SK-N-MC (cell line): ENCODE data around the gene ATP4B.

Source experiments
- DNase-seq: peaks from one replicate; pipeline ENCODE4 v3.0.0-alpha.2; 2011; ENCODE audit warnings: low read depth, low spot score
- H3K27ac ChIP-seq: fragments of 200-600 bp; sonication (generic); 2 replicates; pipeline ENCODE4 v1.5.1; 2016; ENCODE audit warnings: mixed run types
- H3K36me3 ChIP-seq: fragments of 200-600 bp; sonication (generic); 2 replicates; pipeline ENCODE4 v1.6.1; 2017; ENCODE audit warnings: antibody characterized with exemption, low read length, mixed read lengths; ENCODE audit not compliant: insufficient read depth
- H3K4me3 ChIP-seq: fragments of 200-600 bp; sonication (generic); 2 replicates; pipeline ENCODE4 v1.5.1; 2016
- H3K9ac ChIP-seq: fragments of 200-600 bp; sonication (generic); 2 replicates; pipeline ENCODE4 v1.8.0; 2017; ENCODE audit warnings: mixed run types, mixed read lengths; ENCODE audit not compliant: insufficient read length
- H3K9me3 ChIP-seq: fragments of 200-600 bp; sonication (generic); 2 replicates; pipeline ENCODE4 v1.6.1; 2017; ENCODE audit warnings: low read depth, mild to moderate bottlenecking, antibody characterized with exemption, low read length, moderate library complexity, mixed read lengths
- EZH2 ChIP-seq: fragments of 200-600 bp; sonication (generic); IDR thresholded peaks from one replicate; pipeline ENCODE4 v1.6.1; 2017; ENCODE audit warnings: antibody characterized with exemption
- FOXP2 ChIP-seq: optimal IDR thresholded peaks from 2 replicates; pipeline ENCODE3; 2011; ENCODE audit warnings: mild to moderate bottlenecking, moderate library complexity; ENCODE audit not compliant: insufficient read depth; ENCODE audit errors: extremely low read length, control extremely low read depth
- POLR2AphosphoS5 ChIP-seq: IDR thresholded peaks from 2 replicates; pipeline ENCODE4 v1.6.1; 2012; ENCODE audit warnings: mild to moderate bottlenecking, low read depth, low read length, borderline replicate concordance

Gene ATP4B

DNA sequence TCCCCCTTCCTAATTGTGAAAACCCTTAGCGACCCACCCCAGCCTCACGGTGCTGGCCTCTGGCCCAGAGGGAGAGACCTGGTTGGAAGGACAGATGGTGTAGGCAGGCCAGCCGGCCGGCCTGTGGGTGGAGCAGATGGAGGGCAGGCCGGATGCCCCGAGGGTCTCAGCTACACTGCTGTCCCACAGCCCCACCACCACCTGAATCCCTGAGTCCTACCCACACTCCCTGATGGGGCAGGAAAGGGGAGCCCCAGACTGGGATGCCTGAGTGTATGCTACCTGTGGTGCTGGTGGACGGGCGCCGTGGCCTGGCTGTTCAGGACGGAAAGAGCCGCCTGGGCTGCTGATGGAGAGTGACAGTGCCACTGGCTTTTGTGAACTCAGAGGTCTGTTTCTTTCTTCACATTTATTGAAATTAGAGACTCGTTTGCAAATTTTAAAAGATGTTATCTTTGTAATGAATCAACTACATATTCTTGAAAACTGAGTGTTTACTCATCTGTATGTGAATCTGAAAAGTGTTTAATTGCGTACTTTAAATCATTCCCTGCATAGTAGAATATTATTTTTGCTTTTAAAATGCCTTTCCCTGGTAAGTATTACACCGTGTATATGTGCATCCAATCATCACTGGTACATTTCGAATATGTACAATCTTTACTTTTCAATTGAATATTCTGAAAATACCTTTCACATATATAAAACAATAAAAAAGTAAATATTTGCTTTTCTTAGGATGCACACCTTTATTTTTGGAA, 37.8 kb downstream of the ATP4B start:
- no peak for TF ChIP-seq FOXP2
- no peak for TF ChIP-seq POLR2AphosphoS5
- no peak for TF ChIP-seq EZH2
- Histone ChIP-seq H3K9ac (no peak overlapping the region), H3K36me3 (peaks cover 40% of the 10 kb centered on the region), H3K27ac (no peak overlapping the region), H3K9me3 (no peaks in the 10 kb centered on the region), H3K4me3 (no peak overlapping the region)
- DNase-seq, result no peak

DNA sequence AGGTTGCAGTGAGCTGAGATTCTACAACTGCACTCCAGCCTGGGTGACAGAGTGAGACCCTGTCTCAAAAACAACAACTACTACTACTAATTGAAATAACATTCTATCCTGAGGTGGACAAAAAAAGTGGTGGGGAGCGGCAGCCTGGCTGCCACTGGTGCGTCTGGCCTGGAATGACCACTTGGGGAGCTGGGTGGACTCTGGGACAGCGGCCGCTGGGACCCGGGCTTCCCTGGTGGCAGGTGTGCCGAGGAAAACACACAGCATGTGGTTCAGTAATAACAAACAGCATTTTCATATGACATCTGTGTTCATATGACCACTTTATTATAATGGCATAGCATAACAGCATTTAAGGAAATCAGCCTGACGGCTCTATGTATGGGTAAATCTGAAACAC, 39.5 kb downstream of the ATP4B start:
- Histone ChIP-seq H3K27ac (no peak overlapping the region), H3K4me3 (no peak overlapping the region), H3K9me3 (no peaks in the 10 kb centered on the region), H3K36me3 (peaks cover 41% of the 10 kb centered on the region; the same call in 1 of the 2 replicates), H3K9ac (no peak overlapping the region)
- no peak for DNase-seq
- TF ChIP-seq FOXP2, result no peak
- TF ChIP-seq POLR2AphosphoS5, result no peak
- no peak for TF ChIP-seq EZH2

- Histone ChIP-seq H3K27ac (no peak overlapping the region), H3K9ac (no peak overlapping the region), H3K36me3 (peaks cover 41% of the 10 kb centered on the region; the same call in 1 of the 2 replicates), H3K9me3 (no peaks in the 10 kb centered on the region), H3K4me3 (no peak overlapping the region)
- TF ChIP-seq EZH2, result no peak
- no peak for TF ChIP-seq POLR2AphosphoS5
- TF ChIP-seq FOXP2, result no peak
- DNase-seq, result no peak
Observed at GRCh38 chr13:113617961-113618360, 40.0 kb downstream of the ATP4B start.

DNA sequence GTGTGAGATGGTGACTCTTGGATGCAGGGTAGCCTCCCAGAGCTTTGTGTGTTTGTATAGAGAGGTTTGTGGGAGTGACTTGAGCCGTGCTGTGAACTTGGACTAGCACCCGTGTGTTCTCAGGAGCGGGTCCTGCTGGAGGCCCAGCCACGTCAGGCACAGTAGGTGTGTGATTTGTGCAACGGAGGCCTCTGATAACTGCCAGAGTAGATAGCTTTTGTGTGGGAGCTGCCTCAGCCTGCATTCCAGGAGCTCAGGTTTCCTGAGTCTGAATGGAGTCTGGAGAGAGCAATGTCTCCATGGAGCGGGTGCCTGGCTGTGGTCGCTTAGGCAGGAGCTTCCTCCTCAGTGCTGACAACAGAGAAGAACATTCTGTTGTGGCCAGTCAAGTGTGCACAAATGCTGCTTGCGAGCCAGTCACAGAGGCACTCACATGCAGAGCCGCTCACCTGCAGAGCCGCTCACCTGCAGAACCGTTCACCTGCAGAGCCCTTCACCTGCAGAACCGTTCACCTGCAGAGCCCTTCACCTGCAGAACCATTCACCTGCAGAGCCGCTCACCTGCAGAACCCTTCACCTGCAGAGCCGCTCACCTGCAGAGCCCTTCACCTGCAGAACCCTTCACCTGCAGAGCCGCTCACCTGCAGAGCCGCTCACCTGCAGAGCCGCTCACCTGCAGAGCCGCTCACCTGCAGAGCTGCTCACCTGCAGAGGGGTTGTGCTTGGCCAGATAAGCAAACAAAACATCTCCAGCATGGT, 40.8 kb downstream of the ATP4B start:
- H3K27ac ChIP-seq, result no peak overlapping the region
- DNase-seq, result no peak
- no peak overlapping the region for H3K4me3 ChIP-seq
- peaks cover 41% of the 10 kb centered on the region; the same call in 1 of the 2 replicates for H3K36me3 ChIP-seq
- H3K9ac ChIP-seq, result no peak overlapping the region
- no peaks in the 10 kb centered on the region for H3K9me3 ChIP-seq
- TF ChIP-seq FOXP2 (no peak), POLR2AphosphoS5 (no peak), EZH2 (no peak)

- no peak overlapping the region for H3K27ac ChIP-seq
- no peak overlapping the region for H3K4me3 ChIP-seq
- H3K36me3 ChIP-seq, result peaks cover 48% of the 10 kb centered on the region
- no peak for DNase-seq
- H3K9ac ChIP-seq, result no peak overlapping the region
- TF ChIP-seq FOXP2 (no peak), POLR2AphosphoS5 (no peak), EZH2 (no peak)
- H3K9me3 ChIP-seq, result no peaks in the 10 kb centered on the region
Observed at GRCh38 chr13:113616281-113616906, 41.6 kb downstream of the ATP4B start.

- Histone ChIP-seq H3K9ac (no peak overlapping the region), H3K9me3 (no peaks in the 10 kb centered on the region), H3K27ac (no peak overlapping the region), H3K4me3 (no peak overlapping the region), H3K36me3 (peaks cover 69% of the 10 kb centered on the region)
- no peak for DNase-seq
- TF ChIP-seq POLR2AphosphoS5, result no peak
Observed at GRCh38 chr13:113613789-113614379, 44.1 kb downstream of the ATP4B start.

- H3K27ac ChIP-seq, result no peak overlapping the region
- TF ChIP-seq EZH2, result no peak
- no peak for TF ChIP-seq POLR2AphosphoS5
- TF ChIP-seq FOXP2, result no peak
- peaks cover 74% of the 10 kb centered on the region for H3K36me3 ChIP-seq
- no peak for DNase-seq
- no peak overlapping the region for H3K4me3 ChIP-seq
- no peaks in the 10 kb centered on the region for H3K9me3 ChIP-seq
- no peak overlapping the region for H3K9ac ChIP-seq
Observed at GRCh38 chr13:113612607-113613006, 45.4 kb downstream of the ATP4B start.

GRCh38 chr13:113611996-113612395, 46.0 kb downstream of the ATP4B start:
- Histone ChIP-seq H3K4me3 (no peak overlapping the region), H3K9me3 (no peaks in the 10 kb centered on the region), H3K27ac (no peak overlapping the region), H3K9ac (no peak overlapping the region), H3K36me3 (peaks cover 78% of the 10 kb centered on the region)
- DNase-seq, result no peak
- TF ChIP-seq POLR2AphosphoS5 (no peak), FOXP2 (no peak), EZH2 (no peak)
